H1 (cell line): ENCODE results near the gene DYSF. TPM values are rescaled to one million over a fixed set of nuclear protein-coding genes. Genes with fewer than 3 reads are reported as not detected.

Experiments
- CTCF ChIA-PET: fragments of 300-600 bp; sonication (Branson Sonifier 250); formaldehyde crosslinking; loops from one replicate; lab custom pipeline; 2021; ENCODE audit not compliant: partially characterized antibody; lab: Charles Lee
- POLR2A ChIA-PET: fragments of 300-600 bp; sonication (Branson Sonifier 250); formaldehyde crosslinking; loops from one replicate; lab custom pipeline; 2021; ENCODE audit warnings: inconsistent platforms; ENCODE audit not compliant: partially characterized antibody; lab: Charles Lee
- DNase-seq, 2 experiments: peaks; one replicate each; pipeline versions ENCODE4 v3.0.0 to v3.0.0-alpha.2; 2010 to 2022; ENCODE audit warnings: low spot score in 2 of 2, low read depth in 1 of 2, mixed read lengths in 1 of 2
- FAIRE-seq: peaks from 2 replicates; lab custom pipeline; 2011; peaks lifted over from hg19 to GRCh38; lab: Jason Lieb, UNC
- H2AFZ ChIP-seq: 2 replicates; pipeline ENCODE4 v1.8.1; 2012; ENCODE audit warnings: low read length, inconsistent platforms
- H2AK5ac ChIP-seq: 2 replicates; pipeline ENCODE4 v1.6.1; 2013; ENCODE audit warnings: low read depth, low read length
- H2BK120ac ChIP-seq: replicated peaks from 2 replicates; pipeline ENCODE3; 2013; ENCODE audit warnings: low read depth, low read length, inconsistent platforms
- H2BK12ac ChIP-seq: 2 replicates; pipeline ENCODE4 v1.6.1; 2013; ENCODE audit warnings: low read depth, low read length
- H2BK15ac ChIP-seq: 2 replicates; pipeline ENCODE4 v1.6.1; 2013; ENCODE audit warnings: low read length
- H2BK20ac ChIP-seq: 2 replicates; pipeline ENCODE4 v1.6.1; 2013; ENCODE audit warnings: low read length
- H2BK5ac ChIP-seq: 2 replicates; pipeline ENCODE4 v1.6.1; 2013; ENCODE audit warnings: low read depth, low read length
- H3K14ac ChIP-seq: 2 replicates; pipeline ENCODE4 v1.6.1; 2013; ENCODE audit warnings: inconsistent platforms; ENCODE audit not compliant: insufficient read length
- H3K18ac ChIP-seq: 2 replicates; pipeline ENCODE4 v1.6.1; 2013; ENCODE audit warnings: low read length; ENCODE audit errors: extremely low read depth
- H3K23ac ChIP-seq: 2 replicates; pipeline ENCODE4 v1.6.1; 2013; ENCODE audit warnings: inconsistent platforms; ENCODE audit not compliant: insufficient read length
- H3K23me2 ChIP-seq: 2 replicates; pipeline ENCODE4 v1.6.1; 2013; ENCODE audit warnings: low read depth, low read length
- H3K27ac ChIP-seq: 2 replicates; pipeline ENCODE4 v1.6.1; 2011; ENCODE audit warnings: low read depth, low read length, inconsistent platforms
- H3K27me3 ChIP-seq, 4 experiments: replicated peaks in 1 of 4; 1 replicate in 1 of 4; 2 replicates in 3 of 4; pipeline versions ENCODE4 v1.6.1 to v1.8.1; 2011 to 2013; ENCODE audit warnings: low read length in 3 of 4, mild to moderate bottlenecking in 3 of 4, inconsistent platforms in 2 of 4, mixed read lengths in 2 of 4, moderate library complexity in 1 of 4; ENCODE audit not compliant: control insufficient read depth in 3 of 4, insufficient read depth in 3 of 4; ENCODE audit errors: extremely low read depth in 1 of 4
- H3K36me3 ChIP-seq, 4 experiments: 2 replicates each; pipeline versions ENCODE4 v1.6.1 to v1.8.1; 2011 to 2013; ENCODE audit warnings: mild to moderate bottlenecking in 4 of 4, low read length in 3 of 4, moderate library complexity in 2 of 4, control low read depth in 1 of 4, inconsistent platforms in 1 of 4; ENCODE audit not compliant: insufficient read depth in 4 of 4, control insufficient read depth in 2 of 4
- H3K4ac ChIP-seq: replicated peaks from 2 replicates; pipeline ENCODE3; 2013; ENCODE audit warnings: low read length, low read depth, mixed read lengths, inconsistent platforms; ENCODE audit not compliant: insufficient read length
- H3K4me1 ChIP-seq, 4 experiments: replicated peaks in 1 of 4; 1 replicate in 1 of 4; 2 replicates in 3 of 4; pipeline versions ENCODE4 v1.6.1 to v1.8.1; 2011 to 2013; ENCODE audit warnings: low read length in 3 of 4, inconsistent platforms in 2 of 4, mixed read lengths in 1 of 4; ENCODE audit not compliant: insufficient read depth in 4 of 4, control insufficient read depth in 3 of 4
- H3K4me2 ChIP-seq, 2 experiments: 2 replicates each; pipeline versions ENCODE4 v1.6.1 to v1.8.1; 2011 to 2013; ENCODE audit warnings: low read depth in 2 of 2, low read length in 2 of 2, control low read depth in 1 of 2, inconsistent platforms in 1 of 2, mild to moderate bottlenecking in 1 of 2; ENCODE audit not compliant: insufficient read depth in 1 of 2
- H3K4me3 ChIP-seq, 4 experiments: fragments of 200-600, 300-600 bp in 1 of 4; sonication (generic), shearing (Covaris generic), sonication (Bioruptor Twin) in 1 of 4; 2 replicates each; pipeline versions ENCODE4 v1.5.1 to v1.8.1; 2011 to 2016; ENCODE audit warnings: low read length in 4 of 4, low read depth in 3 of 4, control low read depth in 2 of 4, inconsistent platforms in 2 of 4, mild to moderate bottlenecking in 2 of 4, mixed read lengths in 1 of 4, moderate library complexity in 1 of 4; ENCODE audit not compliant: insufficient read depth in 2 of 4; ENCODE audit errors: extremely low read depth in 1 of 4
- H3K56ac ChIP-seq: replicated peaks from 2 replicates; pipeline ENCODE3; 2013; ENCODE audit warnings: low read depth, mild to moderate bottlenecking, mixed read lengths, low read length, inconsistent platforms; ENCODE audit not compliant: insufficient read length
- H3K79me1 ChIP-seq: 2 replicates; pipeline ENCODE4 v1.6.1; 2013; ENCODE audit warnings: low read depth, low read length, control low read depth
- H3K79me2 ChIP-seq, 2 experiments: 2 replicates each; pipeline versions ENCODE4 v1.6.1 to v1.8.1; 2012 to 2013; ENCODE audit warnings: low read length in 2 of 2, mild to moderate bottlenecking in 2 of 2, inconsistent platforms in 1 of 2; ENCODE audit not compliant: insufficient read depth in 2 of 2, control insufficient read depth in 1 of 2
- H3K9ac ChIP-seq, 4 experiments: replicated peaks in 1 of 4; 1 replicate in 1 of 4; 2 replicates in 3 of 4; pipeline versions ENCODE4 v1.6.1 to v1.8.1; 2011 to 2013; ENCODE audit warnings: low read depth in 3 of 4, low read length in 3 of 4, control low read depth in 2 of 4, mild to moderate bottlenecking in 2 of 4, moderate library complexity in 2 of 4, inconsistent platforms in 1 of 4; ENCODE audit errors: extremely low read depth in 1 of 4
- H3K9me3 ChIP-seq, 2 experiments: 2 replicates each; pipeline versions ENCODE4 v1.6.1 to v1.8.1; 2012 to 2013; ENCODE audit warnings: mild to moderate bottlenecking in 2 of 2, moderate library complexity in 2 of 2, control low read depth in 1 of 2, inconsistent platforms in 1 of 2, low read depth in 1 of 2, low read length in 1 of 2, mixed read lengths in 1 of 2; ENCODE audit not compliant: insufficient read depth in 2 of 2
- H4K20me1 ChIP-seq, 2 experiments: replicated peaks in 1 of 2; 2 replicates each; pipeline versions ENCODE3 to v1.8.1; 2011 to 2013; ENCODE audit warnings: inconsistent platforms in 2 of 2, low read length in 2 of 2, mild to moderate bottlenecking in 1 of 2; ENCODE audit not compliant: insufficient read depth in 2 of 2, control insufficient read depth in 1 of 2
- H4K5ac ChIP-seq: 2 replicates; pipeline ENCODE4 v1.6.1; 2013; ENCODE audit warnings: low read length, low read depth, mixed read lengths, inconsistent platforms; ENCODE audit not compliant: insufficient read length
- H4K8ac ChIP-seq: 2 replicates; pipeline ENCODE4 v1.8.0; 2013; ENCODE audit warnings: mild to moderate bottlenecking, moderate library complexity, low read length, inconsistent platforms; ENCODE audit not compliant: insufficient read depth; ENCODE audit errors: extremely low read depth
- H4K91ac ChIP-seq: replicated peaks from 2 replicates; pipeline ENCODE3; 2013; ENCODE audit warnings: low read length, mixed read lengths, inconsistent platforms; ENCODE audit not compliant: insufficient read length
- ATF3 ChIP-seq: IDR thresholded peaks from 2 replicates; pipeline ENCODE4 v1.6.1; 2011; ENCODE audit warnings: low read depth, mild to moderate bottlenecking, low read length; ENCODE audit not compliant: insufficient read depth
- GTF2F1 ChIP-seq: IDR thresholded peaks from 2 replicates; pipeline ENCODE4 v1.6.1; 2012; ENCODE audit warnings: low read depth, low read length, improper control_type of control experiment, borderline replicate concordance
- HDAC2 ChIP-seq, 2 experiments: fragments of 300-600 bp in 1 of 2; sonication (generic) in 1 of 2; IDR thresholded peaks; 2 replicates each; pipeline ENCODE4 v1.6.1; 2011 to 2012; ENCODE audit warnings: low read depth in 2 of 2, low read length in 2 of 2, mild to moderate bottlenecking in 2 of 2, moderate library complexity in 2 of 2, borderline replicate concordance in 1 of 2, inconsistent platforms in 1 of 2
- JUN ChIP-seq: IDR thresholded peaks from 2 replicates; pipeline ENCODE4 v1.6.1; 2011; ENCODE audit warnings: low read depth, mild to moderate bottlenecking, improper control_type of control experiment, low read length
- POU5F1 ChIP-seq: IDR thresholded peaks from 2 replicates; pipeline ENCODE4 v1.6.1; 2011; ENCODE audit warnings: low read depth, mild to moderate bottlenecking, low read length, moderate library complexity
- RBBP5 ChIP-seq: IDR thresholded peaks from 2 replicates; pipeline ENCODE4 v1.7.1; 2012; ENCODE audit warnings: low read depth, mild to moderate bottlenecking, inconsistent platforms, low read length, moderate library complexity, borderline replicate concordance
- RFX5 ChIP-seq: IDR thresholded peaks from 2 replicates; pipeline ENCODE4 v1.6.1; 2011; ENCODE audit warnings: low read depth, low read length, improper control_type of control experiment, borderline replicate concordance
- SIRT6 ChIP-seq: IDR thresholded peaks from one replicate; pipeline ENCODE4 v1.7.1; 2012; ENCODE audit warnings: low read length, inconsistent platforms
- SRF ChIP-seq: IDR thresholded peaks from 2 replicates; pipeline ENCODE4 v1.6.1; 2011; ENCODE audit warnings: mild to moderate bottlenecking, low read depth, low read length, moderate library complexity
- TAF1 ChIP-seq: IDR thresholded peaks from 2 replicates; pipeline ENCODE4 v1.6.1; 2011; ENCODE audit warnings: mild to moderate bottlenecking, low read depth, low read length
- YY1 ChIP-seq: IDR thresholded peaks from 2 replicates; pipeline ENCODE4 v1.6.1; 2011; ENCODE audit warnings: low read depth, mild to moderate bottlenecking, low read length
- ZNF274 ChIP-seq: IDR thresholded peaks from 2 replicates; pipeline ENCODE4 v1.7.0; 2012; ENCODE audit warnings: low read length, borderline replicate concordance; ENCODE audit errors: extremely low read depth
- WGBS, 2 experiments: shearing (Covaris generic) in 1 of 2; methylation state at CpG; one replicate each; pipeline versions ENCODE4 v1.1.6 to v1.1.7; 2013 to 2015; ENCODE audit warnings: low lambda C conversion rate in 2 of 2, mixed read lengths in 2 of 2, inconsistent platforms in 1 of 2, low coverage in 1 of 2, missing lambda C conversion rate in 1 of 2; ENCODE audit not compliant: insufficient replicate concordance in 2 of 2, insufficient coverage in 1 of 2, insufficient read length in 1 of 2; ENCODE audit errors: extremely low coverage in 1 of 2, missing lambda C conversion rate in 1 of 2; 5-methylcytosine and 5-hydroxymethylcytosine counted together
- polyA plus RNA-seq, 7 experiments: library from polyadenylated mRNA; depleted of rRNA in 3 of 7; stranded (reverse) in 5 of 7; unstranded in 2 of 7; fragments of >200 nt in 5 of 7; fragments of 200-250 nt in 2 of 7; gene quantifications; 1 replicate in 5 of 7; 2 replicates in 1 of 7; 4 replicates in 1 of 7; pipeline versions ENCODE4 v1.2.1 to v1.2.3, GENCODE V29; 2011 to 2013; ENCODE audit warnings: missing spikeins in 2 of 7, mixed read lengths in 2 of 7
- total RNA-seq: library from RNA; stranded (reverse); fragmentation: NEBNext Ultra II Directional; extraction: Animal tissue kit (Norgen Biotek cat#: 25700); gene quantifications from 2 replicates; pipeline ENCODE4 v1.2.1, GENCODE V29; 2021
- TF ChIP-seq, protein P1 (sequence below): IDR thresholded peaks from 2 replicates; pipeline ENCODE4 v1.6.1; 2012; ENCODE audit warnings: inconsistent platforms
- TF ChIP-seq, protein P2 (sequence below): IDR thresholded peaks from 2 replicates; pipeline ENCODE4 v1.6.1; 2012; ENCODE audit warnings: inconsistent platforms

DYSF gene
- total and polyA plus RNA-seq, 2 of the 8 experiments (the other 6 are each of a cell fraction or from before 2014, with no cell fraction given), result 5.8 to 7.1 TPM

DNA sequence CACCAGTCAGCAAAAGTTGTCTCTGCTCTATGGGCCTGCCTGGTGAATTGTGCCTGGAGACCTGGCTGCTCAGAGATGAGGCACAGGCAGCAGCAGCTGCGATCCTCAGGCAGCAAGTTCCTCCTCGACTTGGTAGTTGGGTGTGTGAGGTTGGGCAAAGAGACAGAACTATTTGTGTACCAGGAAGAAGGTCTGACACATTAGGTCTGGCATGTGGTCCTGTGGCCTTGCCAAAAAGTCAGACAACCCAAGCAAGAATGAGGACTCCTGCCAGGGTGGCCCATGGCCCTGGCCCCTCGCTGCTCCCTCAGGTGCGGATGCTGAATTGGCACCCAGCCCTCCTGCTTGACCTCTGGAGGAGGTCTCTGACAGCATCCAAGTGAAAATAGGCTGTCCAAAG, 192.7 kb downstream of the DYSF start:
- H2BK120ac ChIP-seq, result no peak overlapping the region
- H4K5ac ChIP-seq, result no peak overlapping the region
- H3K9ac ChIP-seq, result no peak overlapping the region
- H3K18ac ChIP-seq, result no peak overlapping the region
- no peaks in the 10 kb centered on the region for H3K9me3 ChIP-seq
- ChIA-PET POLR2A (no interaction called here), CTCF (no interaction called here)
- no peak overlapping the region for H2BK12ac ChIP-seq
- H3K27ac ChIP-seq, result no peak overlapping the region
- FAIRE-seq (no peak), DNase-seq (no peak)
- no peaks in the 10 kb centered on the region for H3K27me3 ChIP-seq
- no peak overlapping the region for H2BK5ac ChIP-seq
- no peaks in the 10 kb centered on the region for H3K79me2 ChIP-seq
- H3K23ac ChIP-seq, result no peak overlapping the region
- no peak overlapping the region for H3K56ac ChIP-seq
- H3K4me3 ChIP-seq, result no peak overlapping the region
- H3K79me1 ChIP-seq, result no peaks in the 10 kb centered on the region
- H3K4me1 ChIP-seq, result no peaks in the 10 kb centered on the region
- no peaks in the 10 kb centered on the region for H3K23me2 ChIP-seq
- H4K20me1 ChIP-seq, result no peaks in the 10 kb centered on the region
- H2BK15ac ChIP-seq, result no peak overlapping the region
- H3K4ac ChIP-seq, result no peak overlapping the region
- H3K4me2 ChIP-seq, result no peak overlapping the region
- no peak overlapping the region for H4K91ac ChIP-seq
- H3K14ac ChIP-seq, result no peak overlapping the region
- H2AFZ ChIP-seq, result no peak overlapping the region
- no peaks in the 10 kb centered on the region for H3K36me3 ChIP-seq
- WGBS, 2 experiments, result 94% methylated on average over 4 of the region's 4 CpGs; no CpG with 5 or more reads in 1 of the 2 experiments
- H2AK5ac ChIP-seq, result no peak overlapping the region
- no peak overlapping the region for H4K8ac ChIP-seq
- H2BK20ac ChIP-seq, result no peak overlapping the region
- no peak for TF ChIP-seq RBBP5
- no peak for TF ChIP-seq ATF3
- no peak for TF ChIP-seq HDAC2 (IDR thresholded peaks at IDR 0.05; ENCODE audit: borderline replicate concordance in 1 of 2, low read depth in 2 of 2, low read length in 2 of 2)
- no peak for TF ChIP-seq TAF1
- TF ChIP-seq, protein P1, sequence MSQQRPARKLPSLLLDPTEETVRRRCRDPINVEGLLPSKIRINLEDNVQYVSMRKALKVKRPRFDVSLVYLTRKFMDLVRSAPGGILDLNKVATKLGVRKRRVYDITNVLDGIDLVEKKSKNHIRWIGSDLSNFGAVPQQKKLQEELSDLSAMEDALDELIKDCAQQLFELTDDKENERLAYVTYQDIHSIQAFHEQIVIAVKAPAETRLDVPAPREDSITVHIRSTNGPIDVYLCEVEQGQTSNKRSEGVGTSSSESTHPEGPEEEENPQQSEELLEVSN, result no peak
- no peak for TF ChIP-seq ZNF274
- TF ChIP-seq RFX5, result no peak
- TF ChIP-seq, protein P2, sequence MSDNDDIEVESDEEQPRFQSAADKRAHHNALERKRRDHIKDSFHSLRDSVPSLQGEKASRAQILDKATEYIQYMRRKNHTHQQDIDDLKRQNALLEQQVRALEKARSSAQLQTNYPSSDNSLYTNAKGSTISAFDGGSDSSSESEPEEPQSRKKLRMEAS, result no peak
- no peak for TF ChIP-seq GTF2F1
- no peak for TF ChIP-seq POU5F1
- no peak for TF ChIP-seq SRF
- TF ChIP-seq YY1, result no peak
- no peak for TF ChIP-seq JUN
- no peak for TF ChIP-seq SIRT6
